NCI-H187 treated with DMSO at 0.1 percent for 48 hours (cell line): Measurements from ENCODE around the gene SLAIN1.

Experiments
- DNase-seq: peaks from one replicate; lab custom pipeline; 2025; lab: John Stamatoyannopoulos, UW

The SLAIN1 gene

GRCh38 chr13:77751513-77752456 is 54.3 kb downstream of the SLAIN1 start:
- no peak for DNase-seq

GRCh38 chr13:77752512-77753069 is 55.1 kb downstream of the SLAIN1 start:
- no peak for DNase-seq

- no peak for DNase-seq
Measured at GRCh38 chr13:77760893-77761292, 63.4 kb downstream of the SLAIN1 start.

- DNase-seq: no peak
Measured at GRCh38 chr13:77767413-77767812, 69.9 kb downstream of the SLAIN1 start.

GRCh38 chr13:77774181-77774580 is 76.7 kb downstream of the SLAIN1 start:
- no peak for DNase-seq

- no peak for DNase-seq
Measured at GRCh38 chr13:77776704-77777103, 79.2 kb downstream of the SLAIN1 start.

GRCh38 chr13:77779552-77780272 is 82.2 kb downstream of the SLAIN1 start:
- peak; percentile 11 for DNase-seq

- no peak for DNase-seq
Measured at GRCh38 chr13:77781808-77782207, 84.3 kb downstream of the SLAIN1 start.

GRCh38 chr13:77784515-77784914 is 87.0 kb downstream of the SLAIN1 start:
- DNase-seq: no peak

- no peak for DNase-seq
Measured at GRCh38 chr13:77786695-77787287, 89.3 kb downstream of the SLAIN1 start.

GRCh38 chr13:77789376-77789775 is 91.9 kb downstream of the SLAIN1 start:
- DNase-seq: no peak

- DNase-seq: no peak
Measured at GRCh38 chr13:77800219-77800618, 102.7 kb downstream of the SLAIN1 start.

GRCh38 chr13:77806518-77806917 is 109.0 kb downstream of the SLAIN1 start:
- no peak for DNase-seq

- DNase-seq: no peak
Measured at GRCh38 chr13:77807431-77808135, 110.1 kb downstream of the SLAIN1 start.

GRCh38 chr13:77810430-77810829 is 112.9 kb downstream of the SLAIN1 start:
- DNase-seq: no peak

- no peak for DNase-seq
Measured at GRCh38 chr13:77810878-77811277, 113.4 kb downstream of the SLAIN1 start.

GRCh38 chr13:77811381-77811780 is 113.9 kb downstream of the SLAIN1 start:
- no peak for DNase-seq

- DNase-seq: no peak
Measured at GRCh38 chr13:77811981-77812380, 114.5 kb downstream of the SLAIN1 start.
